ENCODE measurements around the gene EEF1E1.

The EEF1E1 gene

GRCh38 chr6:8087870-8088754, 14.2 kb downstream of the EEF1E1 start:
- DNase-seq, result no peak

- no peak for DNase-seq
Measured at GRCh38 chr6:8086755-8087306, 15.5 kb downstream of the EEF1E1 start.

DNA sequence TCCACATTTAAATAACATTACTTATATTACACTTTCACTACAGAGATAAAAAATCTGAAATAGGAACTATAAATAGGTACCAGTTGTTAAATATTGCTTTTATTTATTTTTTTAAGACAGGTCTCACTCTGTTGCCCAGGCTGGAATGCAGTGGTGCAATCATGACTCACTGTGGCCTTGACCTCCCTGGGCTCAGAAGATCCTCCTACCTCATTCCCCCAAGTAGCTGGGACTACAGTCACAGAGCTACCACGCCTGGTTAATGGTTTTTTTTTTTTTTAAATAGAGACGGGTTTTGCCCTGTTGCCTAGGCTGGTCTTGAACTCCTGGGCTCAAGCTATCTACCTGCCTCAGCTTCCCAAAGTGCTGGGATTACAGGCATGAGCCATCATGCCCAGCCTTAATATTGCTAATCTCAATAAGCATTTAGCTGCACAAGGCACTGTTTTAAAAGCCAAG, 17.3 kb downstream of the EEF1E1 start:
- DNase-seq, result no peak

- DNase-seq, result no peak
Measured at GRCh38 chr6:8084586-8084985, 17.8 kb downstream of the EEF1E1 start.

GRCh38 chr6:8082954-8083858, 19.1 kb downstream of the EEF1E1 start:
- no peak for DNase-seq

DNA sequence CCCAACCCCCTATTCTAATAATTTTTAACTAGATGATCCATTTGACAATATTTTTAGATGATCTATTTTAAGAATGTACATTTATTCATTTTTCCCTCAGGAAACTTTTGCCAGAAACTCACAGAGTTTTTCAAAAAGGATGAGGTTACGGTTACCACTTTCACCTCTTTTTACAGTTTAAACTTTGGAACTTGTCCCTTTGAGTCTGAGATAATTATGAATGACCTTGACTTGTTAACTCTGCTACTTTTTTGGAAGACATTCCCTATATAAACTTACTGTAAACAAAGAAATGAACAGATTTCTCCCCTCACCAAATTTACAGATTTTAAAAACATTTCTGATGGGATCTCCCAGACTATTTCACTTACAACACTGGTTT, 19.8 kb downstream of the EEF1E1 start:
- DNase-seq, result no peak

DNA sequence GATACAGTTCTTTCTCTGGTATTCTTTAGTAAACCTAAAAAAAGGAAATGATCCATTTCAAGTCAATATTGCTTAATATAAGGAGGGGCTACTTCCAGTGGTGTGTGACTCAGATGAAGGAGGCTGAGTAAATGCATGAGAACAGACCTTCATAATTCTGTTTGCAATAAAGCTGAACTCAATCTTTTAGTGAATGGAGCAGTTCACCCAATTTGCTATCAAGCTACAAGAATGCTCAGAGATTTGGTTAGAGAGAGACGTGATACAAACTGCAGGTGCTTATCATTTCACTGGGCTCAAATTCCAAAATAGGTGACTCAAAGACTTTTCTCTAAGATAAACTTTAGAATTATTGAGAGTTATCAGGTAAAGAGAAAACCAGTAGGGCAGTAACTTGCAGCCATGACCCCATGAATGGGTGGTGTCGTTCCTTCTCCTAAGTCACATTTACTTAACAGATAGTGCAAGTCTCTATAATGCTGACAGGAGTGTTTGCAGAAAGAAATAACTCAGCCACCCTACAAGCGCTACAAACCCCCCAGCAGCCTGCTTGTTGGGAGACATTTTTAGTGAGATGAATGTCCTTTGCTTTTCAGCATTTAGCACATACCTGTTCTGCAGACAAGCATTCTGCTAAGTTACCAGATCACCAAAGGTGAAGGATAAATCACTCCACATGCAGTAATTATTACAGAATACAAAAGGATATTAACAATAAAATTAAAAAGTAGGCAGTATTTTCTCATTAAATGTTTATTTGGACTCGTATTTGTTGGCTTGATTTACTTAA, 21.8 kb downstream of the EEF1E1 start:
- DNase-seq, result no peak

DNA sequence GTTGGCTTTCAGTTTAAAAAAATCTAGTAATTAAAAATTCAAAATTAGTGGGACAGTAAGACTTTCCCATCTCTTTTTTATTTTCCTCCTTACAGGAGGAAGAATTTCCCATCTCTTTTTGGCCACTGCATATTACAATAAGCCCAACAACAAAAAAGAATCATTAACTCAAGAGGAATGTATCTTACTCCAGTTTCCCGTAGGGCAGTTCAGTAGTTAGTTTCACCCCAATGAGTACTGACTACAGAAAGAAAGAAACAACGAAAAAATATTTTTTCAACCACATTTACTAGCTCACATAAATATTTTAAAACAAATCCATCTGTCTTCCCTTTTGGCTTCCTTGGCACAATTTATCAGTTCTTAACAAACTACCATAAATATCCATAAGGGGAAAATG, 23.2 kb downstream of the EEF1E1 start:
- no peak for DNase-seq

DNA sequence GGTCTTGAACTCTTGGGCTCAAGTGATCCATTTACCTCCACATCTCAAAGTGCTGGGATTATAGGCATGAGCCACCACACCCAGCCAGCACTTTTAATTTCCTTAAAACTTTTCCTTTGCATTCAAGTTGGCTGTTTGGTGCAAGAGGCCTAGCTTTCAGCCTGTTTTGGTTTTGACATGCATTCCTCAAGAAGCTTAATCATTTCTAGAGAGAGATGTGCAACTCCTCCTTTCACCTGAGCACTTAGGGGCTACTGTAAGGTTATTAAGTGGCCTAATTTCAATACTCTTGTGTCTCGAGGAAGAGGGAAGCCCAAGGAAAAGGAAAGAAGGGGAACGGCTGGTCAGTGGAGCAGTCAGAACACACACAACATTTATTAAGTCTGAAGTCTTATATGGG, 24.4 kb downstream of the EEF1E1 start:
- no peak for DNase-seq

DNA sequence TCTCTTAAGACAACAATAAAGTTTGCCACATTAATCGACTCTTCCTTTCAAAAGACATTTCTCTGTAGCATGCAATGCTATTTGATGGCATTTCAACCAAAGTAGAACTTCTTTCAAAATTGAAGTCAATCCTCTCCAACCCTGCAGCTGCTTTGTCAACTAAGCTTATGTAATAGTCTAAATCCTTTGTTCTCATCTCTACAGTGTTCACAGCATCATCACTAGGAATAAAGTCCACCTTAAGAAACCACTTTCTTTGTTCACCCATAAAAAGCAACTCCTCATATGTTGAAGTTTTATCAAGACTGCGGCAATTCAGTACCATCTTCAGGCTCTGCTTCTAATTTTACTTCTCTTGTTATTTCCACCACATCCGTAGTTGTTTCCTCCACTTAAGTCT, 26.6 kb downstream of the EEF1E1 start:
- DNase-seq, result no peak

- DNase-seq, result no peak
Measured at GRCh38 chr6:8075185-8075584, 27.2 kb downstream of the EEF1E1 start.

DNA sequence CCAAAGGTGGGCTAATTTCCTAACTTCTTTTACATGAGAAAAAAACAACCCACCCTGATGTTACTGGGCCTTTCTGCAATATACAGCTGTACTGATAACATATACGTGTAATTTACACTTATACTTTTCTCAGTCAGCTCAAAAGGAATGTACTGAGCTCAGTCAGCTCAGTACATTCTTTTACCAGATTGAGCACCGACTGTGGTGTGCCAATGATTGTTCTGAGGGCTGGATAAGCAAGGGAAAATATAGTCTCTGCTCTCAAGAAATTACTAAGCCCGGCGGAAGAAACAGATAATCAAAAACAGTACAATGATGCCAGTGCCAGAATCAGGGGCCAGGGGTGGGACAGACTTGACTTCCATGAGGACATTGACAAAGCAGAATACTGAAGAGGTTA, 28.1 kb downstream of the EEF1E1 start:
- DNase-seq, result no peak

GRCh38 chr6:8073758-8074157, 28.6 kb downstream of the EEF1E1 start:
- no peak for DNase-seq

GRCh38 chr6:8070718-8071117, 31.6 kb downstream of the EEF1E1 start:
- no peak for DNase-seq

- peak; percentile 16 for DNase-seq
Measured at GRCh38 chr6:8069631-8070284, 32.6 kb downstream of the EEF1E1 start.

DNA sequence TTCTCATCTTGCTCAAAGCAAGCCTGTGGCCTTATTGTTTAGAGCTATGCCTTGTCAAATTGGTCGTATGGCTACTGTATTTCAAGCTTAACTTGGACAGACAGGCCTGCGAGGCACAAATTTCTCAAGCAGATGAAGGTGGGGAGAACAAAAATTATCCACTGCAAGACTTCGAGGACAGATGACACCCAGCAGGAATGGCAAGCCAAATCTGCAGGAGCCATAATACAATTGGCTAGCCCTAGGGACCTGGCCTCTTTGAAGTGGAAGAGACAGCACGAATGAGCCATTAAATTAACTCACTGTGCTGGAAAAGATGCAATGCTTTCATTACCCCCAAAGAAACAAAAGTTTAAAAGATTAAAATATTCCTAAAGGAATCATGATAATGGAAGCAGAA, 33.2 kb downstream of the EEF1E1 start:
- peak; percentile 28 for DNase-seq

DNA sequence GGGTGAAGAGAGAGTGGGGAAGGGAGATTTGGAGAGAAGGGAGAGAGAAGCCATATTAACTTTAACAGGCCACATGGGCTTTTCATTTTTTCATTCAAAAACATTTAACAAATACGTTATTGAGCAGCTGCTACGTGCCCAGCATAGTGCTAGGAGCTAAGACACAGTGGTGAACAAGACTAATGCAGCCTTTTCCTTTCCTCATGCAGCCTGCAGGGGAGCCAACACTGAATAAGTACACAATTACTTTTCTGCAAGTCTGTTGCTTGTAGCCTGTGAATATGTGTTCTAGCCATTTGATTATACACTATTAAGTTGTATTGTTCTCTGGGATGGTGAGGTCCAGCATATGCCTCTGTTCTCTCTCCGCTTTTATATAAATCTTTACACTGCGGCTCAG, 36.2 kb downstream of the EEF1E1 start:
- no peak for DNase-seq

- no peak for DNase-seq
Measured at GRCh38 chr6:8065519-8065911, 36.8 kb downstream of the EEF1E1 start.

GRCh38 chr6:8064638-8065518, 37.5 kb downstream of the EEF1E1 start:
- DNase-seq, result peak; percentile 6

DNA sequence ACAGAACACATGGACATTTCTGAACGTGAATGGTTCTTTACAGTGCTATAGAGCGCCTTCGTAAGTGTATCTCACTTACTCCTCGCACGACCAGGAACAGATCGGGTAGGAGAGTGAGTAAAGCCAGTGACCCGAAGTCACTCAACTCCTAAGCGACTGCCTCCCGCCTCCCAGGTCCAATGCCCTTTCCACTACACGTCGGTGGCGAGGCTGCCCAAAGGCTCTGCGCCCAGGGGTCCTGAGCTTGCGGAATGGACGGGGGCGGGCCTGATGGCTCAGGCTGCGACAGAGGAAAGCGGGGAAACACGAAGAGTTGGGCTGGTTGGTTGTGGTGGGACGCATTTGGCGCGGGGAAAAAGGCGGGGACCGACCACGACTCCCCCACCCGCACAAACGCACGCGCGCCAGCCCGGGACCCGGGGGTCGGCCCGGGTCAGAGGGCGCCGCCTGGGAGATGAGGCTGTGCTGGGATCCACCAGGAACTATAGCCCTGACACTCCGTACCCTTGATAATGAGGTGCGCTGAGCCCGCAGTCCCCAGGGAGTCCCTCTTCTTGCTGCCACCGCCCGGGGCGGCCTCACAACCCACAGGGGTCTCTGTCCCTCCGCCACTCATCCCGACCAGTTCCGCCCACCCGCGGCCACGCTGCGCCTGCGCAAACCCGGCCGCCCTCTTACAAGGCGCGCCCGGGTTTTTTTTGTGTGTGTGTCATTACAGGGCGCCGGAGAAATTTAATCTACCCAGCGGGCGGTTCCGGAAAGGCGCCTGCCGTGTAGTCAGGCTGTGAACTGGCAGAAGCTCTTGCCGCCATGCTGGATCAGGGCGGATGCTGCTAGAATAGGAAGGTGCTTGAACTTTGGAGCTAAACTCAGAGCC, 38.3 kb downstream of the EEF1E1 start, which contains the start of gene BLOC1S5:
Gene BLOC1S5, minus strand, starts transcription at position 629 of the 877 bp plus-strand sequence. Its CDS starts 13 bp downstream, at position 616.
- peak; percentile 99 for DNase-seq
